GM19193 (cell line): ENCODE data around the gene TUBA8.

Experiments used
- POLR2A ChIP-seq: IDR thresholded peaks from 4 replicates; pipeline ENCODE4 v1.6.1; 2011; ENCODE audit not compliant: insufficient read depth, insufficient read length; ENCODE audit errors: extremely low read depth

The TUBA8 gene

DNA sequence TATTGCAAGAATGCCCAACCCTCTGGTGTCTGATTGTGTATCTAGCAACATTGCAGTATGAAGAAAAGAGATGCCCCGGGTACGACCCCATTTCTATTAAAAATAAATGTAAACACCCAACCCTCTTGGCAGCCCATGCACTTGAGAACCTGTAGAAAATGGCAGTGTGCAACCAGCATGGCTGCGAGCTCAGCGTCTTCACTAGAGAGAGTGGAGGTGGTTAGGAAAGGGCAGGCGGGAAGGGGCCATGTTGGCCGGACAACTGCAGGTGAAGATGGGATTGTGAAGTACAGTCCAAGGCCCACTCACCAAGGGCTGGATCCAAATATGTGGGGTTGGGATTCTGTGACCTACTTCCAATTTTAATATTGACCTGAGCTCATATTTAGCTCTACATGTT, 16.9 kb upstream of the TUBA8 start:
- no peak for TF ChIP-seq POLR2A

DNA sequence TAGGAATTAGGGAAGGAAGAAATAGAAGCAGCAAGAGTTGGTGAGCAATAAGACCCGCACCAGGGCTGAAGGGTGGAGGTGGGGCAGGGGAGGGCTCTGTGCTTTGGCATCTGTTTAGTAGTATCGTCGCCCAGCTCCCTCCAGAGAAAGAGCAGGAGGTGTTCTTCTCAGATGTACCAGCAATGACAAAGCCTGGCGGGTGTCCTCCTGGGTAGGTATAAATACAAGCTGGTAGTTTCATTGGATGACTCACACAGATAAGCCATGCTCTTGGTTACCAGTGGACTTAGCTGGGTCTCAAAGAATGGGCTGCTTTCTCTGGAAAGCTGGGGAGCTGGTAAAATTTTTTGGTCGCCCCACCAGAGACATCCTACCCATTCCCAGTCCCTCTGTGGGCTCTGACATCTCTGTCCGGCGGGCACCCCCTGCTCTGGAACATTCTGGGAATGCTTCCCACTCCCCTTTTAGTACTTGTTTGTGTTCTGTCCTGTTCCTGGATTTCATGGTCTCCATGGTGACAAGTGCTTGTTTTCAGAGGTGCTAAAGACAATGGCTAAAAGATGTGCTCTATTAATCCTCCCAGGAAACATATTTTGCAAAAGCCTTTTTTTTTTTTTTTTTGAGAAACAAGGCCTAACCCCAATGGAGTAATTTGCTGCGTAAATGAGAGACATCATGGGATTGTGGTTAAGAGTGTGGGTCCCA, 15.4 kb upstream of the TUBA8 start:
- TF ChIP-seq POLR2A: no peak

DNA sequence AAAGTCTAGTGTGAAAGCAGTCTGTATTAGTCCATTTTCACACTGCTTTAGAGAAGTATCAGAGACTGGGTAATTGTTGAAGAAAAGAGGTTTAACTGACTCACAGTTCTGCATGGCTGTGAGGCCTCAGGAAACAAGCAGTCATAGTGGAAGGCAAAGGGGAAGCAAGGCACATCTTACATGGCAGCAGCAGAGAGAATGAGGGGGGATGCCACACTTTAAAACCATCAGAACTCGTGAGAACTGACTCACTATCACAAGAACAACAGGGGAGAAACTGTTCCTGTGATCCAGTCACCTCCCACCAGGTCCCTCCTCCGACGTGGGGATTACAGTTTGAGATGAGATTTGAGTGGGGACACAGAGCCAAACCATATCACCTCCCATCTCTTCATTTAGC, 13.8 kb upstream of the TUBA8 start:
- TF ChIP-seq POLR2A: no peak

DNA sequence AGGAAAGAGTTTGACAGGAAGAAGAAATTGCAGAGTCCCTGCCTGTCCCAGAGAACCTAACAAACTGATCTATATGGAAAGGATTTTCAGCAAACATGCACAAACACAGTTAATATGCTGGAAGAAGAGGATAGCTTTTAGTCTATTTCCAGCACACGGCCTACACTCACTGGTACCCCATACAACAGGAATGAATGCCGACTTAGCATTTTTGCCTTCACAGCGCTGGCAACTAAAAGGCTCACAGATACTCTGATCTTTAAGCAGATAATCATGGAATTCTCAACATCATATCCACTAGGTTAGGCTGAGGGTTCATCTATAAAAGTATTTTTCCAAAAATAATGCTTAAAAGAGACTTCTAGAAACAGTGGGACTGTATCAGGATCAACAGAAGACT, 9.8 kb upstream of the TUBA8 start:
- TF ChIP-seq POLR2A: no peak

DNA sequence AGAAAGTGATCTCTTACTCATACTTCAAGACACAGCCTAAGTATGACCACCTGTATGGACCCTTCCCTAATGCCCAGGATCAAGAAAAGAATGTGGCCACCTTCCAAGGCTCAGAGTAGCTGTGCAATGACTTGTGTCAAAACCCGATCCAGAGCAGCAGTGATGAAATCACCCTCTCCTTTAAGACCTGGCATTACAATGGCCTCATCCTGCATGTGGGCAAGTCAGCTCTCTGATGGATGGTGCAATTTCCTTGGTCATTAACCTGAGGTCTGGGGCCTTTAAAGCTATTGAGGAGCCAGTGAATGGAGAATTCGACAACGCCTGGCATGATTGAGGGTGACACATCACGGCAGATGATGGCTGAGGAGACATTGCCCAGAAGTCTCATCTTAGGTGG, 9.1 kb upstream of the TUBA8 start:
- TF ChIP-seq POLR2A: no peak

DNA sequence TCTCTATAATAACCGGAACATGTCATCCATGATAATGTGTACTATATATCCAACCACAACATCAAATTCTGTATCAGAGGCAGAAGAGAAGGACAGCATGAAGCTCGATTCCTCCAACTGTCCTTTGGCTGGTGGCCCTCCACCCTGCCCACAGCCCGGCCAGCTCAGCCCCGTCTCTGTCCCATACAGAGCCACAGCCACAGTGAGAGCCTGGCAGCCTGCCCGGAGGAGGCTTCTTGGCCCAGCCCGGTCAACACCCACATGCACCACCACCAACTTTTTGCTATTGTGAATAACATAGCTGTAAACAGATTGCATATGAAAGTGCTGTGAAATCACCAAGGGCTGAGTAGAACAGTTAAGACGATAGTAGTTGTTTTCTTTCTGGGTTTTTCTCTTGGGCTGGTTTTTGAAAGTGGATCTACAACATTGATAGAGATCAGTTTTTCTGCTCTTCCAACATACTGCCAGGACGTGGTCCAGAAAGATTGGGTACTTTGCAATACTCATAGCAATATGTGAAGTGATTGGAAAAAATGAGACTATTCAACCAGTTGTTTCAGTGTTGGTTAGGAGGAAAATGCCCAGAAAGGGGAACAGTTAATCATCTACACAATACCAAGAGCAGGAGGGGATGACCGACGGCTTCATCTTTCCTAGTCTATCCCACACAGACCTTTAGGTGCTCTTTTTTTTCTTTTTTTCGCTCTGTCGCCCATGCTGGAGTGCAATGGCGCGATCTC, 6.9 kb upstream of the TUBA8 start:
- TF ChIP-seq POLR2A: no peak

DNA sequence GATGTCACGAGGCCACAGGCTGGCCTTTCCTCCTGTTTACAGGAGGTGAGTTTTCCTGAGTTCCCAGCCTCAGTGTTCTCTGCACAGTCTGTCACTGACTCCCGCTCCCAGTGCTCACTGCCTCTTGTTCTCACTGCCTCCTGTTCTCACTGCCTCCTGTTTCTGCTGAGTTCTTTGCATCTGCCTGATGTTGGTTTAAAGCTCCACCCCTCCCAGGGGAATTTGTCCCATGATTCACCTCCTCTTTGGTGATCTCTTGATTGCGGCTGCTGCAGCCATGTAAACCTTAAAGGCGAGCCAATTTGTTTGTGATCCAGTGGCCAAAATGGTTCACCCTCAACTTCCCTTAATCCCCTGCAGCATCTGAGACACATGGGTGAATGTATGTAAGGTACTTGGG, 6.0 kb upstream of the TUBA8 start:
- TF ChIP-seq POLR2A: no peak

DNA sequence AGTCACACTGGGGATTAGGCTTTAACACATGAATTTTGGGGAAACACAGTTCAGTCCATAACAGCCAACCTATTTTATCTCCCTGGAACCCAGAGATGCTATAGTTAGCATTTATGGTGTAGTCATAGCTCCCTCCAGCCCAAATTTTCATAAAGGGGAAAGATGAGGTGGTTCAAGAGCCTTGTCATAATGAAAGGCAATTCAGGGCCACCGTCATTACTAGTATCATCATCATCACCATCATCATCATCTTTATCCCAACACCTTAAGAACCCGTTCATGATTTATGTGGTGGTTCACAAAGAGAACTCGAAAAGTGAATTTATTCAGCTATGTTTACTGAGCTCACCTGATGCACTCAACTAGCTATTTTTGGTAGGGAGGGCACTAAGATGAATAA, 2.4 kb upstream of the TUBA8 start:
- no peak for TF ChIP-seq POLR2A

DNA sequence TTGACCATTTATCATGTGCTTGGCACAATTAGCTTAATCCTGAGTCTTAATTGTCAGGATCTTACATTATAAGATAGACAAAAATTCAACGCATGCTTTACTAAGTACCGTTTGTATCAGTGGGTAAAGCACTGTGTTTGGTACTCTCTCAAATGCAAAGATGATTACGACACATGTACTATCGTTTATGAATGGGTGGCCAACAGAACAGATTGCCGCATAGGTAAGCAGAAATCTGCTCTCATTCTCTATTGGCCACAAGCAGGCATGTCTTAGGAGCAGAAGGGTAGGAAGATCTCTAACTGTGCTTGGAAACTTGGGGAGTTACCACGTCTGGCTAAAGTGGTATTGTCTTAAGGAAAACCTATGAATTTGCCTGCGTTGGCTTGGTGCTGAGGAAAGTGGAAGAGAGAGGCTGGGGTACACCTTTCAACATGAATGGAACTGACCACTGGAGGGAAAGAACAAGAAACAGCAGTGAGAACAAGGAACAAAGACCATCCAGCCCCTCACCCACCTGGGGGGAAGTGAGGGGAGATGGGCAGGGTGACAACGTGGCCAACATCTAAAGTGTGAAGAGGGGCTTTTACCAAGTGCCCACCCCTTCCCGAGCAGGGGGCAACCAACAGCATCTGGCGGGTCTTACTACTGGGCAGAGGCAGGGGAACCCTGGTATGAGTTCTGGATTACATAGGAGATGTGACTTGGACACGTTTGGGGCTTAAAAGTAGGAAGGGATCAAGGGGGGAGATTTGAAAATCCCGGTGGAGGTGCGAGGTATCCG, 1.0 kb upstream of the TUBA8 start:
- no peak for TF ChIP-seq POLR2A

DNA sequence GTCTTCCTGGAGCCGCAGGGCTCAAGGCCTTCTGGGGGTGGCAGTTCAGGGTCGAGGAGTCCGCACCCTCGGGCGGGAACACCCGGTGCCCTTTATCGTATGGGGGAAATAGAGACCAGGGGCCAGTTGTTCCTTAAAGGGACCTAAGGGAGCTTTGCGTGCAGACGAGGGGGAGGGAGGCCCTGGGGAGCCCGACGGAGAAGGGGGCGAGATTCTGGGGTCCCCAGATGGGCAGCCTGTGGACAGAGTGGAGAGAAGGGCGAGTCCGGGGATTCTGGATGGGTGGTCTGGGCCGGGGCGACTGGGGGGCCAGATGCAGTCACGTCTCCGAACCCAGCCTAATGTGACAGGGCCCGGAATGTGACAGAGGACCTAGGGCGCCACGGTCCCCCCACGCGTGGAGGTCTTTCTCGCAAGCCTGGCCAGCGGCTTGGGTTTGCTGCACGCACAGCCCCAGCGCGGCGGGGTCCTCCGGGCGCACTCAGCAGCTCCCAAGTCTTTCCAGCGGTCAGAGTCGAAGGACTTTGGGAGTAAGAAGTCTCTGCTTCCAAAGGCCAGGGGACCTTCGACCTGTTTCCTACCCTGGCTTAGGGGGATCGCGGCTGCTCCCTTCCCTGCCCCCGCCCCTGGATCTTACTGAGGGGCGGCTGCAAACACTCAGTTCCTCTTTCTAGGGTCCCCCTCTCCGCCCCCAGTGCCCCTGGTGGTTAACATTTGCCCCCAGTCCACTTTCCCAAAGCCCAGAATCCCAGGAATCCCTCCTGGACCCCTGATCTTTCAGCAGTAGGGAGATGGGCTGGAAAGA, 547 bp downstream of the TUBA8 start:
- no peak for TF ChIP-seq POLR2A

DNA sequence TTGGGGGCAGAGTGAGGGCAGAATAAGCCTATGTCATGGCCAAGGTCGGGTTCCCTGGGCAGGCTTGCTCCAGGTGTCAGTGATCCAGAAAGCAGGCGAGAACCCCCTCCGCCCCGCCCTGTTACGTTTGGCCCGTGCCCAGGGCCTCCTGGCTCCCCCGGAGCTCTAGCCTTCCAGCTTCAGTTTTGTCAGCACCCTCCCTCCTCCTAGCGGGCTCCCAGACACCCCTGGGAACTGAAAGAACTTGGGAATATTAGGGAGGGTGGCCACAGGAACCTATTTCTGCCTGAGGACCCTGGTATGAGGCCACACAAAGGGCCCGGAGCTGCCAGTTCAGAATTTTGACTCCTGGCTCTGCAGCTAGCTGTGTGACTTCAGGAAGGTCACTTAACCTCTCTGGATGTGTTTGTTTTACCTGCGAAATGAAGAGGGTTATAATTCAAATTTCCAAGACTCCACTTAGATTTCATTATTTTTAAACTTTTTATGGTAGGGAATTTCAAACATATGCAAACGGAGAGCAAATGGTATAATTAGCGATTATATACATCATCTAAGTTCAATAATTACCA, 1.2 kb downstream of the TUBA8 start:
- no peak for TF ChIP-seq POLR2A

DNA sequence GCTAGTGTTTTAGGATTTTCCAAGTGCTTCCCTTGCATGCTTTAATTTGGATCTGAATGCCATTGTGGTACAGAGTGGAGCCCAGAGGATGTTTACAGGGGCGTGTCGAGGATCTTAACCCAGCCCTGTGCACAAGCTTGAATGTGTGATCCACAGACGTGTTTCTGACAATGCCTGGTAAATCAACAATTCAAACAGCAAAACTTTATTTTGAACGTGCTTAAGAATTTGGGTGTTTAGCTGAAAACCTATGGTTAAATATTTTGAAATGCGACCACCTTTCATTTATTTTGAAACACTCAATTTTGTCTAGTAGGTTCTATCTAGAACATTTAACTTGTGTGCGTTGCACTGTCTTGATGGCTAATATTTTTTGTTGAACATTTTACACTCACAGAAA, 1.8 kb downstream of the TUBA8 start:
- TF ChIP-seq POLR2A: no peak

DNA sequence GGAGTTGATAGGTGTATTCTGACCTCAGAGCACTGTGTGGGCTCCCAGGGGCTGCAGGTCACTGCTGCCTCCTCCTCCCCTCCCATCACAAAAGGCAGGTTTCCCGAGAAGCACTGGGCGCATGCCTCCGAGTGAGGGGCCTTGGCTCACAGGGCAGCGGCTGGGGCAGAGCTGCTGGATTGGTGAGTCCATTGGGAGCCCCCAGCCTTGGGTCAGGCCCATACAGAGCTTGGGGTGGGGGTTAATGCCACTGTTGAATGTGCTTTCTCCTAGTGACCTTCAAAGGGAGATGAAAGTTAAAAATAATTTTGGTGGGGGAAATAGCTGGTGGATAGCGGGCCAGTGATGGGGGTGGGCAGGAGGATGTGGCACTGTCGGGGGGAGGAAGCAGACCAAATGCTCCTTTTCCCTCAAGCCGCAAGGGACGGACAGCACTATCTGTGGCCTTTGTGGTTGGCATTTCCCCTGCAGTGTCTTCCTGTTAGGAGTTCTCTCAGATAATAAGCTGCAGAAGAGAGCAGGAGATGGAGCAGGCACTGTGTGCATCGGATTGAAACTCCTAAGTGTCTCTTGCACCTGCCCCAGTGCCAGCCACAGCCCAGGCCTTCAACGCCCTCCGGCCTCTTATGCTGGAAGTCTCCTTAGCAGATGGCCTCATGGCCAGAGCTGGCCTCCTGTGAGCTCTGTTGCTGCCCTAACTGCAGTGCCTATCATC, 3.2 kb downstream of the TUBA8 start:
- no peak for TF ChIP-seq POLR2A

DNA sequence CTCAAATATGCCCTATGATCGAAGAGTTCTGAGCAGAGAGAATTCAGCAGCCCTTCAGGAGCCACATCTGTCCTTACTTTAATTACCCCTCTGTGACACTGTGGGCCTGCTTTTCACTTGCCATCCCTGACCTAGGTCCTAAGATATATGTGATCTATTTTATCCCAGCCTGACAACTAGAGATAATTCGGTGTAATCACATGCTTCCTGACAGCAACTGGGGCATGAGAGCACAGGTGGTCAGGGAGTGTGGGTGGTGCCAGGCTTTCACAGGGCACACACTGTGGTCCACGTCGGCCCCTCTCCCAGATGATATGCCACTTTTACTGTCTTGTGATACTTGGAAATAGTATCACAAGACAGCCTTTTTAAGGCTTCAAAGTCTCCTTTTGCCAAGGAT, 3.9 kb downstream of the TUBA8 start:
- no peak for TF ChIP-seq POLR2A

DNA sequence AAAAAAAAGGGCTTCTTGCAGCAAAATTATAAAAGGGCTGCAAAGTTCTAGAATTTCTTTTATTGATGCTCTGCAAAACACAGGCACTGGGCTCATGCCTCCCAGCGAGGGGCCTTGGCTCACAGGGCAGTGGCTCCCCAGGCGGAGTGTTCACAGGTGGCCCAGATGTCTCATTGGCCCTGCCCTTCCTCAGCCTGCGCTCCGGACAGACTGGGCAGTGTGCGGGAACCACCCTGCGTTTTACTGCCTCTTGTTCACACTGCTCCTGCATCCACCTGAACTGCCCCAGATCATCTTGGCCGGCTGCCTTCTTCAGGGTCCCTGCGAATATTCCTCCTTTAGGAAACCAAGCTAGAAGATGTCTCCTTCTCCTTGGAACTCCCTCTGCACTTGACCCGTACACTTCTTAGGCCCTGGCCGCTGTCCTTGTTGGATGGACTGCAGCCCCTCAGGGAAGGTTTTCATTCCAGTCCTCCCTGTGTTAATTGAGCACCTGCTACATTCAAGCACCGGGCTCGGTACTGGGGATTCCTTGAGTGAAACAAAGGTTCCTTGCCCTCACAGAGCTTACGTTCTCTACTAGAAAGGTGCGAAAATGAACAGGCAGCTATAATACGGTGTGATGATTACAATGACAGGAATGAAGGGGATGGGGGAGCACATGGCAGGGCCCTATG, 4.5 kb downstream of the TUBA8 start:
- no peak for TF ChIP-seq POLR2A
